ENCODE results near the gene MRPS34.
A peak's percentile ranks its signal among the peaks of the same experiment; 100 is the strongest.

MRPS34 gene

DNA sequence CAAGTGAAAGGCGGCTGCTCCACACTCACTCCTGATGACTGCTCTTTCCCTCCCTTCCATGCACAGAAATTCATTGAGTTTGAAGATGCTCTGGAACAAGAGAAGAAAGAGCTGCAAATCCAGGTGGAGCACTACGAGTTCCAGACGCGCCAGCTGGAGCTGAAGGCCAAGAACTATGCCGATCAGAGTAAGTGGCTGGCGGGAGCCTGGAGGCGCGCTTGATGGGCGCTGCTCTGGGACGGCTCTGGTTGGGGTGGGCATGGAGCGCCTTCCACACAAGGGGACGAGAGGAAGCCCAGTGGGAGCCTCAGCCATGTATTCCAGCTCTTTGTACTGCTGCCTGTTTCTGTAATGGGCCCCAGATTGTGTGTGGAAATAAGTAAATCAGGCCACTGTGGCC lies 48.4 kb downstream of the MRPS34 start:
- TF ChIP-seq, protein P1, sequence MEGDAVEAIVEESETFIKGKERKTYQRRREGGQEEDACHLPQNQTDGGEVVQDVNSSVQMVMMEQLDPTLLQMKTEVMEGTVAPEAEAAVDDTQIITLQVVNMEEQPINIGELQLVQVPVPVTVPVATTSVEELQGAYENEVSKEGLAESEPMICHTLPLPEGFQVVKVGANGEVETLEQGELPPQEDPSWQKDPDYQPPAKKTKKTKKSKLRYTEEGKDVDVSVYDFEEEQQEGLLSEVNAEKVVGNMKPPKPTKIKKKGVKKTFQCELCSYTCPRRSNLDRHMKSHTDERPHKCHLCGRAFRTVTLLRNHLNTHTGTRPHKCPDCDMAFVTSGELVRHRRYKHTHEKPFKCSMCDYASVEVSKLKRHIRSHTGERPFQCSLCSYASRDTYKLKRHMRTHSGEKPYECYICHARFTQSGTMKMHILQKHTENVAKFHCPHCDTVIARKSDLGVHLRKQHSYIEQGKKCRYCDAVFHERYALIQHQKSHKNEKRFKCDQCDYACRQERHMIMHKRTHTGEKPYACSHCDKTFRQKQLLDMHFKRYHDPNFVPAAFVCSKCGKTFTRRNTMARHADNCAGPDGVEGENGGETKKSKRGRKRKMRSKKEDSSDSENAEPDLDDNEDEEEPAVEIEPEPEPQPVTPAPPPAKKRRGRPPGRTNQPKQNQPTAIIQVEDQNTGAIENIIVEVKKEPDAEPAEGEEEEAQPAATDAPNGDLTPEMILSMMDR (conservative IDR thresholded peaks at IDR 0.05): no peak
- H3K27ac ChIP-seq: no peak overlapping the region

DNA sequence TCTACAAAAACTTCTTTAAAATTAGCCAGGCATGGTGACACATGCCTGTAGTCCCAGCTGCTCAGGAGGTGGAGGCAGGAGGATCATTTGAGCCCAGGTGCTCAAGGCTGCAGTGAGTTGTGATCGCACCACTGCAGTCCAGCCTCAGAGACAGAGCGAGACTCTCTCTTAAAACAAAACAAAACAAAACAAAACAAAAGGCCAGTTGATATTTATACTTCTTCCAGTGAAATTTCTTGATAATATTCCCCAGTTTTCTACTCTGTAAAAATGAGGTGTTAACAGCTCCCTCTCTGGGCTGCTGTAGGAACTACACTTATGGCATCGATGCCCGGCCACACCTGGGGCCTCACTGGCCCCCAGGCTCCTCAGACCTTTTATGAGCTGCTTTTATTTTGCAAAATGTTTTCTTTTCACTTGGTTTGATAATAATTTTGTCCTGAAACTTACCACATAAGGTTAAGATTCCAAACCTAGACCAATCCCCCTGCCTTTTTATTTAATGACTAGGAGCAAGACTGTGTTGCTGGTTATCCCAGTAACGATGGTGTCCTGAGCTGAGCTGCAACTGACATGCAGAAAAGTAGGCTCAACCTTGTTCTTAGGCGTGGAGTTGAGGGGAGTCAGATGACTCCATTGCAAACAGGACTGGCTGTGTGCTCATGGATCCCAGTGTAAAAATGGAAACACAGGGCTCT lies 49.3 kb downstream of the MRPS34 start:
- H3K27ac ChIP-seq: no peak overlapping the region

More for the DNA sequence above, 49.3 kb downstream of the MRPS34 start:
- TF ChIP-seq, protein P1 (conservative IDR thresholded peaks at IDR 0.05): peak; percentile 76

Data from VCaP (cell line).